ENCODE results near the gene HMCN2. TPM values are rescaled to one million over a fixed set of nuclear protein-coding genes. Genes with fewer than 3 reads are reported as not detected.

Gene HMCN2
- total RNA-seq, 2 experiments from 2014 or later, result not detected

DNA sequence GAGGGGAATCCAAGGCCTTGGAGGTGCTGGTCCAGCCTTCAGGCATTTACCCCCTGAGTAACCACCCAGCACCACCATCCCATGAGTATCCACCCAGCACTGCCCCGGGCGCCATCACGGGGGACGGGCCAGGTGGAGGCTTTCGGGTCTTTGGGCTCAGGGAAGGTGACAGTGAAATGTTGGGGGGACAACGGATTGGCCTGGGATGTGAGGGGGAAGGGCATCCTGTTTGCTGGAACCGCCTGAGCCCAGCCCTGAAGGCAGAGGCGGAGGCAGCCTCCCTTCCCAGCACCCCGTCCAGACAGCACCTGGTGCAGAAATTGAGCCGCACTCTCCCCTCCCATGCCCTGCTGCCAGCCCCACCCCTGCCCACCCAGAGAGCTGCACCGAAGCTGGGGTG, 196.2 kb downstream of the HMCN2 start:
- ChIA-PET POLR2A (no interaction called here), CTCF (interaction anchor here (3.2 to 4.2 kb wide), 2 partner anchors 221 kb away, joined by 32 to 51 read pairs; no protein-coding TSS in a partner anchor)
- Mint-ChIP-seq H3K27me3 (ENCODE audit: low read depth) (peaks cover 6% of the 10 kb centered on the region), H3K9me3 (ENCODE audit: insufficient read depth) (no peaks in the 10 kb centered on the region), H3K4me1 (ENCODE audit: low read depth) (no peaks in the 10 kb centered on the region), H3K27ac (no peak overlapping the region), H3K36me3 (ENCODE audit: low read depth) (no peaks in the 10 kb centered on the region), H3K4me3 (no peak overlapping the region)
- no peak for DNase-seq
- ATAC-seq, result no peak

DNA sequence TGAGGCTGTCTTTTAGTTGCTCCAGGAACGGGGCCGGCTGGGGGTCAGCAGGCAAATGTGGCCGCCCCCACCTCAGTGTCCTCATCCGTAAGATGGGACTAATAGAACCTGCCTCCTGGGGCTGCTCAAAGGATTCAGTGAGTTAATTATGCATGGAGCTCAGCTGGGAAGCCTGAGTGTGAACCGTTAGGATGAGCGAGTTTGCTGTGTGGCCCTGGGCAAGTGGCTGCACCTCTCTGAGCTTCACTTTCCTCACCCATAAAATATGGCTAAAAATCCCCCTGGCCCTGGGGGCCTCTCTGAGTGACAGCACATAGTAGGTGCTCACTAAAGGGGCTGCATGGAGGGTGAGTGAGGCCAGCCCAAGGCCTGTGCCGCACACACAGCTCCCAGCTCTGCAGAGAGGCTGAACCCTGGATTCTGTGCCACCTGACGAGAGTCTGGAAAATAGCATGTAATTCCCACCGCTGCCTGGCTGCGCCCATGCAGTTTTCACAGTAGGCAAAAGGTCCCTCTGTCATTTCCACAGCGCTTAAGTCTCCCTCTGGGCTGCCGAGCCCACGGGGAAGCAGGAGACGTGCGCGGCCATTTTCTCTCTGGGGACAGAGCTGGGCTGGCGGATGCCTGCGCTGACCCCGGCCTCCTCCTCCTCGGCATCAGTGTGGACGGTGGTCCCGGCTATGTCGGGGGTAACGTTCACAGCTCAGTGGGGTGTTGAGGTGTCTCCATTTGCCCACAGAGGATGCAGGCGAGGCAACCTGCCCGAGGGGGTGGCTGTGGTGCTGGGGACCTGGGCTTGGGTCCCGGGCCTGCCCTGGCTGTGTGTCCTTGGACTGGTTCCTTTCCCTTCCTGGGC, 197.4 kb downstream of the HMCN2 start:
- no peak for ATAC-seq
- H3K27me3 Mint-ChIP-seq (ENCODE audit: low read depth), result peaks cover 18% of the 10 kb centered on the region
- H3K4me1 Mint-ChIP-seq (ENCODE audit: low read depth), result no peaks in the 10 kb centered on the region
- POLR2A ChIA-PET, result no interaction called here
- CTCF ChIA-PET, result interaction anchor here (1.5 to 4.2 kb wide), 4 partner anchors 219 to 238 kb away, joined by 3 to 32 read pairs (median 8); partner anchors contain the start of gene EXOSC2
- H3K27ac Mint-ChIP-seq, result no peak overlapping the region
- H3K36me3 Mint-ChIP-seq (ENCODE audit: low read depth), result no peaks in the 10 kb centered on the region
- DNase-seq, result no peak
- H3K4me3 Mint-ChIP-seq, result no peak overlapping the region
- H3K9me3 Mint-ChIP-seq (ENCODE audit: insufficient read depth), result no peaks in the 10 kb centered on the region

- no peak overlapping the region for H3K4me3 Mint-ChIP-seq
- no peak for ATAC-seq
- H3K4me1 Mint-ChIP-seq (ENCODE audit: low read depth), result no peaks in the 10 kb centered on the region
- ChIA-PET POLR2A (no interaction called here), CTCF (interaction anchor here (0.8 to 4.2 kb wide), 5 partner anchors 218 to 535 kb away, joined by 3 to 32 read pairs (median 7); partner anchors contain the start of gene EXOSC2)
- H3K27ac Mint-ChIP-seq, result no peak overlapping the region
- DNase-seq, result no peak
- H3K9me3 Mint-ChIP-seq (ENCODE audit: insufficient read depth), result no peaks in the 10 kb centered on the region
- H3K27me3 Mint-ChIP-seq (ENCODE audit: low read depth), result peaks cover 27% of the 10 kb centered on the region
- no peaks in the 10 kb centered on the region for H3K36me3 Mint-ChIP-seq (ENCODE audit: low read depth)
Observed at GRCh38 chr9:130463763-130464745, 198.5 kb downstream of the HMCN2 start.

- ATAC-seq (no peak), DNase-seq (no peak)
- ChIA-PET POLR2A (no interaction called here), CTCF (interaction anchor here (1.9 to 4.2 kb wide), 2 partner anchors 217 to 219 kb away, joined by 5 to 32 read pairs; no protein-coding TSS in a partner anchor)
- Mint-ChIP-seq H3K4me1 (ENCODE audit: low read depth) (no peaks in the 10 kb centered on the region), H3K4me3 (no peak overlapping the region), H3K36me3 (ENCODE audit: low read depth) (no peaks in the 10 kb centered on the region), H3K27ac (no peak overlapping the region), H3K9me3 (ENCODE audit: insufficient read depth) (no peaks in the 10 kb centered on the region), H3K27me3 (ENCODE audit: low read depth) (peaks cover 23% of the 10 kb centered on the region)
Observed at GRCh38 chr9:130465383-130466096, 200.0 kb downstream of the HMCN2 start.

- ChIA-PET CTCF (interaction anchor here (0.7 to 1.9 kb wide), 3 partner anchors 215 to 218 kb away, joined by 3 to 10 read pairs (median 5); no protein-coding TSS in a partner anchor), POLR2A (no interaction called here)
- DNase-seq (no peak), ATAC-seq (no peak)
- Mint-ChIP-seq H3K4me1 (ENCODE audit: low read depth) (no peaks in the 10 kb centered on the region), H3K9me3 (ENCODE audit: insufficient read depth) (no peaks in the 10 kb centered on the region), H3K27ac (no peak overlapping the region), H3K4me3 (no peak overlapping the region), H3K27me3 (ENCODE audit: low read depth) (peaks cover 26% of the 10 kb centered on the region), H3K36me3 (ENCODE audit: low read depth) (no peaks in the 10 kb centered on the region)
Observed at GRCh38 chr9:130466537-130467217, 201.1 kb downstream of the HMCN2 start.

DNA sequence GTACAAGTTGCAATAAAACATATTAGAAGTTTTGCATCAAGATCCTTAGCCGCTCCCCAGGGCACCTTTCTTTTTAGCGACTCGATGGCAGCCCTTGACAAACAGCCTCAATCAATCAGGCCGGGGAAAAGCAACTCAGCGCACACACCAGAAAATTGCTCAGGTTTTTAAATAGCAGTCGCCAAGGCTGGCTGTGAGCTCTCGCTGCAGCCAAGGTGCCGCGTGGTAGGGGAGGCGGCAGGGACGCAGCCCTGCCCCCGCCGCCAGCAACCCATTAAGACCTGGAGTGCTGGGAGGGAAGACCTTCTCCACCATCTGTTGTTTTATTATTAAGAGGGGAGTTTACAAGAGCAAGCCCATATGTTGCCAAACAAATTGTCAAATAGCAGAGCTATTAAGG, 201.8 kb downstream of the HMCN2 start:
- ATAC-seq (no peak), DNase-seq (no peak)
- H3K9me3 Mint-ChIP-seq (ENCODE audit: insufficient read depth), result no peaks in the 10 kb centered on the region
- POLR2A ChIA-PET, result no interaction called here
- no peaks in the 10 kb centered on the region for H3K4me1 Mint-ChIP-seq (ENCODE audit: low read depth)
- CTCF ChIA-PET, result interaction anchor here (0.7 to 1.9 kb wide), 2 partner anchors 215 to 216 kb away, joined by 3 to 10 read pairs; no protein-coding TSS in a partner anchor
- H3K36me3 Mint-ChIP-seq (ENCODE audit: low read depth), result no peaks in the 10 kb centered on the region
- H3K4me3 Mint-ChIP-seq, result no peak overlapping the region
- no peak overlapping the region for H3K27ac Mint-ChIP-seq
- H3K27me3 Mint-ChIP-seq (ENCODE audit: low read depth), result peaks cover 26% of the 10 kb centered on the region

- Mint-ChIP-seq H3K36me3 (ENCODE audit: low read depth) (no peaks in the 10 kb centered on the region), H3K4me1 (ENCODE audit: low read depth) (no peaks in the 10 kb centered on the region), H3K9me3 (ENCODE audit: insufficient read depth) (no peaks in the 10 kb centered on the region), H3K27me3 (ENCODE audit: low read depth) (peaks cover 26% of the 10 kb centered on the region), H3K4me3 (no peak overlapping the region), H3K27ac (no peak overlapping the region)
- ATAC-seq (no peak), DNase-seq (no peak)
- CTCF ChIA-PET, result interaction anchor here (1.9 kb wide), 2 partner anchors 213 to 215 kb away, joined by 6 to 10 read pairs; no protein-coding TSS in a partner anchor
- POLR2A ChIA-PET, result no interaction called here
Observed at GRCh38 chr9:130468566-130468965, 203.0 kb downstream of the HMCN2 start.

- ATAC-seq (no peak), DNase-seq (no peak)
- ChIA-PET POLR2A (interaction anchor here (1.6 kb wide), 1 partner anchor 10 kb away, joined by 4 read pairs; no protein-coding TSS in a partner anchor), CTCF (no interaction called here)
- Mint-ChIP-seq H3K4me3 (no peak overlapping the region), H3K9me3 (ENCODE audit: insufficient read depth) (no peaks in the 10 kb centered on the region), H3K4me1 (ENCODE audit: low read depth) (no peaks in the 10 kb centered on the region), H3K36me3 (ENCODE audit: low read depth) (no peaks in the 10 kb centered on the region), H3K27ac (no peak overlapping the region), H3K27me3 (ENCODE audit: low read depth) (peaks cover 29% of the 10 kb centered on the region)
Observed at GRCh38 chr9:130470269-130470668, 204.7 kb downstream of the HMCN2 start.

DNA sequence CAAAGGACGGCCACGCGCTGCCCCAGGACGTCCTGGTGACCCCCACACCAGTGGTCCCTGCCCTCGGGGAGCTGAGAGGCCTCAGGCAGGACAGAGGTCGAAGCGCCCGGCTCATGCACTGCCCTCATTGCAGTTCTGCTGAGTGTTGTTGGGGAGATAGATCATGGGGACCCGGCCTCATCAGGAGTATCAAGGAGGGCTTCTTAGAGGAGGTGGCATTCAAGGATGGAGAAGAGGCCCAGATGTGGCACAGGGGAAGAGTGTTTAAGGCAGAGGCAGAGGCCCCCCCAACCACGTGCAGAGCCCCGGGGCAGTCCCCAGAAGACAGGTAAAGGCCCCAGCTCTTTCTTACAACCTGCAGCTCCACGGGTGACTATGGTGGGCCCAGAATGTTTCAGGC, 205.4 kb downstream of the HMCN2 start:
- DNase-seq (no peak), ATAC-seq (no peak)
- ChIA-PET POLR2A (interaction anchor here (1.6 kb wide), 1 partner anchor 11 kb away, joined by 4 read pairs; no protein-coding TSS in a partner anchor), CTCF (no interaction called here)
- peaks cover 29% of the 10 kb centered on the region for H3K27me3 Mint-ChIP-seq (ENCODE audit: low read depth)
- H3K4me3 Mint-ChIP-seq, result no peak overlapping the region
- no peaks in the 10 kb centered on the region for H3K9me3 Mint-ChIP-seq (ENCODE audit: insufficient read depth)
- H3K36me3 Mint-ChIP-seq (ENCODE audit: low read depth), result no peaks in the 10 kb centered on the region
- H3K4me1 Mint-ChIP-seq (ENCODE audit: low read depth), result no peaks in the 10 kb centered on the region
- no peak overlapping the region for H3K27ac Mint-ChIP-seq

GRCh38 chr9:130471411-130472183, 206.0 kb downstream of the HMCN2 start:
- H3K36me3 Mint-ChIP-seq (ENCODE audit: low read depth), result no peaks in the 10 kb centered on the region
- no peaks in the 10 kb centered on the region for H3K4me1 Mint-ChIP-seq (ENCODE audit: low read depth)
- no peak overlapping the region for H3K27ac Mint-ChIP-seq
- DNase-seq (no peak), ATAC-seq (no peak)
- no peaks in the 10 kb centered on the region for H3K9me3 Mint-ChIP-seq (ENCODE audit: insufficient read depth)
- H3K27me3 Mint-ChIP-seq (ENCODE audit: low read depth), result peaks cover 29% of the 10 kb centered on the region
- ChIA-PET POLR2A (interaction anchor here (1.6 kb wide), 1 partner anchor 11 kb away, joined by 4 read pairs; no protein-coding TSS in a partner anchor), CTCF (no interaction called here)
- no peak overlapping the region for H3K4me3 Mint-ChIP-seq

Data from activated CD8-positive, alpha-beta T cell treated with anti-CD3 and anti-CD28 coated beads, Interleukin-2, amount 10 ng/mL, durations not matched to agents 7 days and 5 days (primary cell).